BJ (cell line): ENCODE data around the gene SCARB1. TPM values are rescaled to one million over a fixed set of nuclear protein-coding genes. Genes with fewer than 3 reads are reported as not detected.
"Not testable (repeated sequence)": the region's sequence is repeated elsewhere in the genome, so short reads cannot be mapped to it uniquely, and the experiment has no call there.

Source experiments
- CTCF ChIA-PET: fragments of 350-600 bp; formaldehyde crosslinking; extraction: SDS; loops from one replicate; lab custom pipeline; 2021; ENCODE audit warnings: antibody characterized with exemption, inconsistent platforms; lab: Yijun Ruan, JAX
- POLR2A ChIA-PET: fragments of 300-600 bp; sonication (Branson Sonifier 250); formaldehyde crosslinking; extraction: SDS; loops from one replicate; lab custom pipeline; 2021; ENCODE audit warnings: antibody characterized with exemption; lab: Charles Lee
- DNase-seq: peaks from one replicate; pipeline ENCODE4 v3.0.0-alpha.2; 2011; ENCODE audit warnings: low read depth
- H3K27me3 ChIP-seq: 2 replicates; pipeline ENCODE4 v1.6.0; 2011; ENCODE audit warnings: low read length; ENCODE audit not compliant: control insufficient read depth, insufficient read depth
- H3K36me3 ChIP-seq: 2 replicates; pipeline ENCODE4 v1.5.1; 2011; ENCODE audit warnings: low read length; ENCODE audit not compliant: control insufficient read depth, insufficient read depth
- H3K4me3 ChIP-seq: 2 replicates; pipeline ENCODE4 v1.5.1; 2011; ENCODE audit warnings: low read depth, mild to moderate bottlenecking, control low read depth, low read length
- CTCF ChIP-seq: IDR thresholded peaks from 2 replicates; pipeline ENCODE4 v1.5.1; 2011; ENCODE audit warnings: low read depth, mild to moderate bottlenecking, control low read depth, inconsistent platforms, low read length, moderate library complexity; ENCODE audit not compliant: insufficient read depth
- polyA plus RNA-seq: library from polyadenylated mRNA; depleted of rRNA; stranded (reverse); fragments of >200 nt; gene quantifications from 2 replicates; pipeline ENCODE4 v1.2.3, GENCODE V29; 2011

Gene SCARB1
- polyA plus RNA-seq, 1 experiment, result 38.4 TPM

- no peaks in the 10 kb centered on the region for H3K27me3 ChIP-seq
- POLR2A ChIA-PET, result no interaction called here
- DNase-seq, result no peak
- H3K36me3 ChIP-seq, result no peaks in the 10 kb centered on the region
- H3K4me3 ChIP-seq, result no peak overlapping the region
- CTCF ChIA-PET, result no interaction called here
- TF ChIP-seq CTCF, result no peak
Observed at GRCh38 chr12:124881123-124881522, 17.5 kb upstream of the SCARB1 start.

DNA sequence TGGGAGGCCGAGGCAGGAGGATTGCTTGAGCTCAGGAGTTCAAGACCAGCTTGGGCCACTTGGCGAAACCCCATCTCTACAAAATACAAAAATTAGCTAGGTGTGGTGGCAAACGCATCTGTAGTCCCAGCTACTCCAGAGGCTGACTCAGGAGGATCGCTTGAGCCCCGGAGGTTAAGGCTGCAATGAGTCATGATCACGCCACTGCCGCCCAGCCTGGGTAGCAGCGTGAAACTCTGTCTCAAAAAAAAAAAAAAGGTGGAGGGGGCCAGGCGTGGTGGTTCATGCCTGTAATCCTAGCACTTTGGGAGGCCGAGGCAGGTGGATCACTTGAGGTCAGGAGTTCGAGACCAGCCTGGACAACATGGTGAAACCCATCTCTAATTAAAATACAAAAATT lies 16.7 kb upstream of the SCARB1 start:
- H3K36me3 ChIP-seq, DNase-seq, H3K27me3 ChIP-seq, H3K4me3 ChIP-seq, CTCF ChIA-PET, POLR2A ChIA-PET: not testable (repeated sequence)

DNA sequence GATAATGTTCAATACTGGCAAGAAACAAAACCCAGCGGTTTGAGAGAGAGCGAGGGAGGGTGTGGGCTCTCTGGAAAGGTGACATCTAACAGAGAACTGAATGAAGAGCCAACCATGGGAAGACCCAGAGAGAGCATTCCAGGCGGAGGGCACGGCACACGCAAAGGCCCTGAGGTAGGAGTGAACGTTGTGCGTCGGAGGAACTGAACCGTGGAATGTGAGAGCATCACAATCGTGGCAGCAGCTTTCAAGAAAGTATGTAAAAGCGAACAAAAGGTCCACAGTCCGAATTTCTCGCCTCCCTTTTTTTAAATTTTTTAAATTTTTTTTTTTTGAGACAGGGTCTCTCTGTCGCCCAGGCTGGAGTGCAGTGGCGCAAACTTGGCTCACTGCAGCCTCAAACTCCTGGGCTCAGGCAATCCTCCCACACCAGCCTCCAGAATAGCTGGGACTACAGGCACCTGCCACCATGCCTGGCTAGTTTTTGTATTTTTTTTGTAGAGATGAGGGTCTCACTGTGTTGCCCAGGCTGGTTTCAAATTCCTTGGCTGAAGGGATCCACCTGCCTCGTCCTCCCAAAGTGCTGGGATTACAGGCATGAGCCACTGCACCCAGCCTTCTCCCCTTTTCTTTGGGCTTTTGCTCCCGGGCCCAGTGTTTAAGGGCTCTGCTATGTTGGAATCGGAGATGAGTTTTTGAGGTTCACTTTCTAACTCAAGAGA lies 15.3 kb upstream of the SCARB1 start:
- H3K4me3 ChIP-seq, result no peak overlapping the region
- ChIA-PET POLR2A (no interaction called here), CTCF (interaction anchor here (1.3 kb wide), 1 partner anchor 13 kb away, joined by 3 read pairs; no protein-coding TSS in a partner anchor)
- no peak for TF ChIP-seq CTCF
- no peaks in the 10 kb centered on the region for H3K27me3 ChIP-seq
- no peak for DNase-seq
- H3K36me3 ChIP-seq, result no peaks in the 10 kb centered on the region

DNA sequence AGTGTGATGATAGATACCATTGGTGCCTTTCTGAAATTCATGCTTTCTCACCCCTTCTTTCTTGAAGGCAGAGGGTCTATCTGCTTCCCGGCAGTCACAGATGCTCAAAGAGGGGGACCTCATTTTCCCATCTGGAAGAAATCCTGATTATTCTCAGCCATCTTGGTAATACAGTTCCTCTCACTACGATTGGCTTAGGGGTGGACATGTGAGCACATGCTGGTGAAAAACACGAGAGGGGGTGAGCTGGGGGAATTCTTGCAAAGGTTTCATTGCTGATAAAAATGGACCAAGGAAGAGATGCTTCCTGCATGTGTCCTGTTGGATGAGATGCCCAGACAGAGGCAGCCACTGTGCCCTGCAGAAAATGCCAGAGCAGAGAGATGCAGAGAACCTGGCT lies 13.8 kb upstream of the SCARB1 start:
- POLR2A ChIA-PET, result no interaction called here
- DNase-seq, result no peak
- no peaks in the 10 kb centered on the region for H3K36me3 ChIP-seq
- CTCF ChIA-PET, result interaction anchor here (1.3 kb wide), 1 partner anchor 11 kb away, joined by 3 read pairs; no protein-coding TSS in a partner anchor
- no peak overlapping the region for H3K4me3 ChIP-seq
- no peaks in the 10 kb centered on the region for H3K27me3 ChIP-seq
- TF ChIP-seq CTCF, result no peak

DNA sequence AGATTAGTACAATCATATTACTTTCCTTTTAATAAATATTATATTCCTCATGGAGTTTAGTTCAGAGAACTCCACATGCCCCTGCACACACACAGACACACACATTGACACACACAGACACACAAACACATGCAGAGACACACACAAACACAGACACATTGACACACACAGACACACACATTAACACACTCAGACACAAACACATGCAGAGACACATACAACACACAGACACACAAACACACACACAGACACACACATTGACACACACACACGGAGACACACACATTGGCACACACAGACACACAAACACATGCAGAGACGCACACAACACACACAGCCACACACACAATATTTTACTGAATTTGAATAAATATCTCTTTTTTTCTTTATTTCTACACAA lies 12.5 kb upstream of the SCARB1 start:
- Histone ChIP-seq H3K36me3 (no peaks in the 10 kb centered on the region), H3K4me3 (no peak overlapping the region), H3K27me3 (no peaks in the 10 kb centered on the region)
- TF ChIP-seq CTCF, result no peak
- ChIA-PET CTCF (no interaction called here), POLR2A (no interaction called here)
- DNase-seq, result no peak

DNA sequence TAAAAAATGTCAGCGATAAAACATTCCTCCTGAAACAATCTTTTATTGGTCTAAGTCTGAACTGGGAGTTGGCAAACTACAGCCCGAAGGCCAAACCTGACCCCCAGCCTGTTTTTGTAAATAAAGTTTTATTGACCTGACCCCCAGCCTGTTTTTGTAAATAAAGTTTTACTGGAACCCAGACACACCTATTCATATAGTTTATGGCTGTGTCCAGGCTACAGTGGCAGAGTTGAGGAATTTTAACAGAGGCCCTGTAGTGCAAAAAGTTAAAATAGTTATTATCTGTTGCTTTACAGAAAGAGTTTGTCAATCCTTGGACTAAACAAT lies 12.1 kb upstream of the SCARB1 start:
- CTCF ChIA-PET, result no interaction called here
- no peak for DNase-seq

More for the DNA sequence above, 12.1 kb upstream of the SCARB1 start:
- no peak for TF ChIP-seq CTCF
- no peaks in the 10 kb centered on the region for H3K27me3 ChIP-seq
- H3K4me3 ChIP-seq, result no peak overlapping the region
- POLR2A ChIA-PET, result no interaction called here
- H3K36me3 ChIP-seq, result no peaks in the 10 kb centered on the region
